Mononuclear cell (primary cell): Measurements from ENCODE around the gene ARID3C. TPM values are rescaled to one million over a fixed set of nuclear protein-coding genes. Genes with fewer than 3 reads are reported as not detected.

ENCODE experiments used
- H3K27me3 ChIP-seq: 2 replicates; pipeline ENCODE4 v1.6.0; 2011; ENCODE audit warnings: low read length, control low read depth; ENCODE audit not compliant: insufficient read depth
- H3K4me1 ChIP-seq: 2 replicates; pipeline ENCODE4 v1.5.1; 2011; ENCODE audit warnings: mild to moderate bottlenecking, low read length, control low read depth; ENCODE audit not compliant: insufficient read depth
- H3K4me3 ChIP-seq: 2 replicates; pipeline ENCODE4 v1.5.1; 2011; ENCODE audit warnings: mild to moderate bottlenecking, low read length, moderate library complexity
- H3K9me3 ChIP-seq: 2 replicates; pipeline ENCODE4 v1.5.1; 2011; ENCODE audit warnings: low read depth, mild to moderate bottlenecking, control low read depth, low read length
- total RNA-seq: library from RNA; depleted of rRNA; stranded (reverse); fragments of >200 nt; gene quantifications from one replicate; pipeline ENCODE4 v1.2.3, GENCODE V29; 2012

Gene ARID3C
- total RNA-seq, 1 donor = not detected

DNA sequence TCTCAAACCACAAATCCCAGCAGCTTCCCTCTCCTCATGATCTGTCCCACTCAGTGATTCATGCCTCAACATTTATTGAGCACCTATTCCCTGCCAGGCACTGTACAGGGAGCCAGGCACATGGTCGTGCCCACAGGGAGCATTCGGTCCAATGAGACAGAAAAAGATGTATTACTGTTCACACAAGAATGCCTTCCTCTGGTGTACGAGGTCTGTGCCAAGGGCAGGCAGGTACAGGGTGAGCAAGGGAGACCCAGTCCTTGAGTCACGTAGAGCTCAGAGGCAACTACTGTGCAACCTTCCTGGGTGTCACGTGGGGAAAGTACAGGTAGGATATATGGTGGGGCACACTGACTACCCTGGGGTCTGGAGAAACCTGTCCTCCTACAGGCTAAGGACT, 43.9 kb downstream of the ARID3C start:
- Histone ChIP-seq H3K4me1 (peaks cover 3% of the 10 kb centered on the region), H3K4me3 (no peak overlapping the region), H3K27me3 (peaks cover 73% of the 10 kb centered on the region), H3K9me3 (no peaks in the 10 kb centered on the region)

DNA sequence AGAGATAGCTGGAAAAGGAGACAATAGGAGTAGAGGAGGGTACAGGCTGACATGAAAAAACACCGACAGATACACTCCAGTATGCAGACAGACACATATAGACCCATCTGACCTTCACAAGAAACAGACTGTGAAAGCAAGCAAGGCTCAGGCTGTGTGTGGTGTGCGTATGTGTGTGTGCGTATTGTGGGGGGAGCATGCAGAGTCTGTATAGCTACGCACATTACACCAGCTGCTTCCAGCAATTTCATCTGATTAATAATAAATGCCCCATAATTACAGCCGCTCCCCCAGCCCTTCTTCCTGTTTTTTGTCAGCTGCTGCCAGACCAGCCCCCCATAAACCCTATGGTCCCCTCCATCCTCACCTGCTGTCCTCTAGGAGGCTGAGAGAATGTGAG, 46.1 kb downstream of the ARID3C start:
- H3K27me3 ChIP-seq = peaks cover 73% of the 10 kb centered on the region
- H3K9me3 ChIP-seq = no peaks in the 10 kb centered on the region
- H3K4me1 ChIP-seq = peaks cover 6% of the 10 kb centered on the region
- H3K4me3 ChIP-seq = no peak overlapping the region

DNA sequence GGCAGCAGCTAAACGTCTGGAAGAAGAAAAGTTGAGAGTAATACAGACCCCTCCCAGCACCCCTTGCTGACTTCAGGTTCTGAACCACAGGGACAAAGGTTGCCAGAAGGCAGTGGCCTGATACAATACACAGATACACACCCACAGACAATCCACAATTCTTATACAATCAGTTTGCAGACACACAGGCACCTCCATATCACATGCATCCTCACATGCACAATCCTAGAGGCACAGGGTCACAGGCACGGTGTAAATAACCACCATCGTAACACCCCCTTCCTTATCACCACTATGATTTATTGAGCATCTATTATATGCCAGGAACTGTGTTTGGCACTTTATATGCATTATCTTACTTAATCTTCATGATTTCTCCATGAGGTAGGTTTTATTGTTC, 47.5 kb downstream of the ARID3C start:
- H3K4me1 ChIP-seq = peaks cover 6% of the 10 kb centered on the region
- H3K4me3 ChIP-seq = no peak overlapping the region
- no peaks in the 10 kb centered on the region for H3K9me3 ChIP-seq
- H3K27me3 ChIP-seq = peaks cover 72% of the 10 kb centered on the region

DNA sequence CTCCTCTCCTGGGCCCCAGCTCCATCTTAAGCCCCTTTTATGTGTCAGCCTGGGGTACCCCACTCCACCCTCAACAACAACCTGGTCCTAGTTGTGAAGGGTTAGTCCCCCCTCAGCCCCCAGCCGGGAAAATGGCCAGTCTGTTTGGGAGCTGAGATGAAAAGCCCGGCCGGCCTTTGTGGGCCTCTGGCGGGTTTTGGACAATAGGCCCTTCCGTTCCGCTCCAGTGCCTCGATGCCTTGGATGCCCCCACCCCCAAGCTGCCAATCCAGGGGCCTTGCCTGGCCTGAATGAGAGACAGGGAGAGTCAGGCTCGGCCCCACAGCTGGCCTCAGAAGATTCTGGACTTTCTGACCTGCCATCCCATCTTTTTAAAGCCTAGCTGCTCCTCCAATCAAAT, 48.5 kb downstream of the ARID3C start:
- Histone ChIP-seq H3K27me3 (peaks cover 71% of the 10 kb centered on the region), H3K9me3 (no peaks in the 10 kb centered on the region)

DNA sequence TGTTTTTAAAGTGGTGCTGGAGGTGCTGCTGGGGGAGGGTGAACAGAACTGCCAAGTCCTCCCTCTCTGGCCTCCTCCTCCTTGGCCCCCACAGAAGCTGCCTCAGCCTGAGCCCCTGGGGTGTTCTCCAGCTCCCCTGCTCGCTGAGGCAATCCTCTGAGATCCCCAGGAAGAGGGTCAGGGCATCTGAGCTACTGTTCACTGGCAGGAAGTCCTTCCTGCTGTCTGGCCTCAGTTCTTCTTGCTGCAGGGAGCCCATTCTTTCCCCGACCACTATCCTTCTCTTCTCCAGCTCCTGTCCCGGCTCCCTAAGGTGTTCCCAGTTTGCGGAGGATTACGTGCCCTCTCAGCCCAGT, 49.1 kb downstream of the ARID3C start:
- Histone ChIP-seq H3K9me3 (no peaks in the 10 kb centered on the region), H3K4me3 (no peak overlapping the region), H3K27me3 (peaks cover 67% of the 10 kb centered on the region), H3K4me1 (peaks cover 6% of the 10 kb centered on the region)

More for the DNA sequence above, 48.5 kb downstream of the ARID3C start:
- Histone ChIP-seq H3K4me3 (no peak overlapping the region), H3K4me1 (peaks cover 6% of the 10 kb centered on the region)

DNA sequence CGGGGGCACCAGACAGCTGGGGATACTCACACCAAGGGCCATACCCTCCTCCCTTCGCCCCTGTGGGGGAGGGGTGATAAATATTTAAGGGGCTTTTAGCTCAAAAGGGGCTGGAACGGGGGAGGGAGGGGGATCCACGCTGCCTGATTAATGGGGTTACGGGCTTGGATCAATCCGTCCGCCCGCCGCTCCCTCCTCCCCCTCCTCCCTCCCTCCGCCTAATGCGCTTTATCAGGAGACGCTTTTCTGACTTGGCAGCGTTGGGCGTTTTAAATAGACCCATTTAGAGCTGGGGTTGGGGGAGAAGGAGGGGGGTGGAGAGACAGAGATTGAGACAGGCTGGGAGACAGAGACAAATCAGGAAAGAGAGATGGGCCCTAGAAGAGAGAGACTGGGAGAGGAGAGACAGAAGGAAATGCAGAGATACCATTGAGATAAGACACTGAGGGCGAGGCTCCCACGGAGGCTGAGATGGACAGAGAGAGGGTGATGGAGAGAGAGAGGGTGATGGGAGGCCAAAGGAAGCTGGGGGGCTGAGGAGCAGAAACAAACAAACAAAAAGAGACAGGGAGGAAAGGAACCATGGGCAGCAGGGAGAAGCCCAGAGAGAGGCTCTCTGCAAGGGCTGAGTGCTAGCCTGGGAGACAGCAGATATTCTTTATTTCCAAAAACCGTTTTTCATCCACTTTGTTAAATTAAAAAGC, 49.6 kb downstream of the ARID3C start:
- Histone ChIP-seq H3K4me1 (peaks cover 6% of the 10 kb centered on the region), H3K9me3 (no peaks in the 10 kb centered on the region), H3K27me3 (peaks cover 63% of the 10 kb centered on the region), H3K4me3 (no peak overlapping the region)

DNA sequence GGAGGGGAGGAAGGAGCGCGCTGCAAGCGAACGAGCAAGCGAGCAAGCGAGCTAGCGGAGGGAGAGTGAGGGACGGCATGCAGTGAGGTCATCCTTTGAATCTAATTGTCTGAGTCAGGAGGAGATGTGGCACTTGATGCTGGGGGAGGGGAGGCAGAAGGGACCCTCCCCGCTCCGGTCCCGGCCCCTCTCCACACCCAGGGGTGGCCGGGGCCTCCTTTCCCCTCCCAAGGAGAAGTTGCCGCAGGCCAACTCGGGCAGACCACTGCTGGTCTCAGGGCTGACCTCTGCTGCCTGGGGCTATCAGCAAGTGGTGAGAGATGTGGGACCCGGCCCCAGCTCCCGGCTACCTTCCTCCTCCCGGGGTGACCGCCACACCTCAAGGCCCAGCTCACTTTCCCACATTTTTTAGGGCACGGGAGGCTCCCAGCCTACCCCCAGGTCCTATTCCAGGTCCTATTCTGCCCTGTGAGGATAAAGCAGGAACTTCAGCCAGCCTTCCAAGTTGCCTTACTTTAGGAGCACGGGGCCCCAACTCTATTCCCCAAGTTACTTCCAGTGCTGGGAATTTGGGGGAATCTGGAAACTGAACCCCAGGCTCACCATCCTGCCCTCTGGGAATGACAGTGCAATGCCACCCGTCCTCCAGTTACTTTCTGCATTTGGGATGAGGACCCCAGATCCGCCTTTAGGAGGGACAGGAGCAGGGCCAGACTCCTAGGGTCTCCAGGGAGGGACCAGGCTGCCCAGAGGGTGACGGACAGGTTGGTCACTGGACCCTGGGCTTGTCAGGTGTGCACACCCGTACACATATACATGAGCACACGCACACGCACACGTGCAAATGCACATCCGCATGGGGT, 50.4 kb downstream of the ARID3C start:
- H3K4me1 ChIP-seq = peaks cover 6% of the 10 kb centered on the region
- H3K9me3 ChIP-seq = no peaks in the 10 kb centered on the region
- peaks cover 60% of the 10 kb centered on the region for H3K27me3 ChIP-seq
- H3K4me3 ChIP-seq = no peak overlapping the region

DNA sequence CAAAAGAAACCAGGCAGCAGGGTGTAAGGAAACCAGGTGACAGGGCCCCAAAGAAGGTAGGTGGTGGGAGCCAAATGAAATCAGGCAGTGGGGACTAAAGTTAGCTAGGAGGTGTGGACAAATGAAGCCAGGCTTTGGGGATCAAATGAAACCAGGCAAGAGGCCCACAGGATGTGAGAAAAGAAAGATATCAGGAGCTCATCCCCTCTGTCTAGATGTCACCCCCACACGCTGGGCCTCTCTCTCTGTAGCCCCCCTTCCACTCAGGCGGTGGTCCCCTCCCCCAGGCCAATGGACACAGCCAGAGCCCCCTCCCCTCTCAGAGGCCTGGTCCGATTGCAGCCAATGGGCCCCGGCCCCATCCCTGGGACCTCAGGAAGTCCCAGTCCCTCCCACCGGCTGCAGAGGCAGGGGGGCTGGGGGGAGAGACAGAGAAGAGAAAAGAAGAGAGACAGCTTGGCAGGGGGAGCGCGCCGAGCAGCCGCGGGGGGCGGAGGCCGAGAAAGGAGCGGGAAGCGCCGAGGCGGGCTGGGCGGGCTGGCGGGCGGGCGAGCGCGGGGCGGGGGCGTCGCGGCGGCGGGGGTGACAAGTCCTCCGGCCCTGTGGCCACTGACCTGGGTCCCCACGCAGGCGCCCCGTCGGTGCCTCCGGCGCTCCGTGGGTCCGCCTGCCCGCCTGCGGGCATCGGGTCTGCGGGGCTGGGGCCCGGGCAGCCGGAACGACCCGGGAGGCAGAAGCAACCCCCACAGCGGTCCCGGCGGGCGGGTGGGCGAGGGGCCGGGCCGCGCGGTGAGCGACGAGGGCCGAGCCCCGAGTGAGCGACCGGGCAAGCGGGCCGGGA, 51.2 kb downstream of the ARID3C start:
- Histone ChIP-seq H3K9me3 (no peaks in the 10 kb centered on the region), H3K27me3 (peaks cover 57% of the 10 kb centered on the region), H3K4me1 (peaks cover 6% of the 10 kb centered on the region), H3K4me3 (no peak overlapping the region)

DNA sequence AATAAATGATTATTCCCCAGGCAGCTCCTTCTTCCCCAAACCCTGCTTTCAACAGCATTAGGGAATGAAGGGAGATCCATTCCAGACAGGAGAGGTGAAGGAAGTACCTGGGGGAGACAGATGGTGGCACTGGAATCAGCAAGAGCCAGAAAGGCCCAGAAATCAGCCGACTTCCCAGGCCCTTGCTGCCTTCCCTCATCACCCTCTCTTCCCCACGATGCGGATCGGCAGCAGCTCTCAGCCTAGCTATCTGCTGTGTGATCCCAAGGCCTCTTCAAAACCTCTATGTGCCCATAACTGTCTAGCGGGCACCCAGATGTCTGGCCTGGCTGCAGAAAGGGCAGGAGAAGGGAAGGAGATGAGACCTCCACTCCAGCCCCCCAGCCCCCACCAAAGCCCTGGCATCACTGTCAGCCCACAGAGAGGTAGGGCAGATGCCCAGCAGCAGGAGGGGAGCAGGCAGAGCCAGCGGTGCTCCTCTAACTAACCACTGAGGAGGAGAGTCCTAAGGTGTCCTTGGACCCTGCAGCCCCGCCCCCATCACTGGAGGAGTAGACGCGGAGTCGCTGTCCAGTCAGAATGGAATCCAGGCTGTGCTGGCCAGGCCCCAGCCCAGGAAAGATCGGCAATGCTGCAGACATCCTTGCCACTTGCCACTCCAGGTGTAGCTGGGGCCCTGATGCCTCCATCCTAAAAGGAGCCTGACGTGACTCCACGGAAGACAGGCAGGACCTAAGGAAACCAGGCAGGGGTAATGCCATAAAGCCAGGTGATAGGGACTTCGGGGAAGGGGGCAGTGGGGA, 52.1 kb downstream of the ARID3C start:
- H3K4me3 ChIP-seq = no peak overlapping the region
- peaks cover 52% of the 10 kb centered on the region for H3K27me3 ChIP-seq
- peaks cover 6% of the 10 kb centered on the region for H3K4me1 ChIP-seq

DNA sequence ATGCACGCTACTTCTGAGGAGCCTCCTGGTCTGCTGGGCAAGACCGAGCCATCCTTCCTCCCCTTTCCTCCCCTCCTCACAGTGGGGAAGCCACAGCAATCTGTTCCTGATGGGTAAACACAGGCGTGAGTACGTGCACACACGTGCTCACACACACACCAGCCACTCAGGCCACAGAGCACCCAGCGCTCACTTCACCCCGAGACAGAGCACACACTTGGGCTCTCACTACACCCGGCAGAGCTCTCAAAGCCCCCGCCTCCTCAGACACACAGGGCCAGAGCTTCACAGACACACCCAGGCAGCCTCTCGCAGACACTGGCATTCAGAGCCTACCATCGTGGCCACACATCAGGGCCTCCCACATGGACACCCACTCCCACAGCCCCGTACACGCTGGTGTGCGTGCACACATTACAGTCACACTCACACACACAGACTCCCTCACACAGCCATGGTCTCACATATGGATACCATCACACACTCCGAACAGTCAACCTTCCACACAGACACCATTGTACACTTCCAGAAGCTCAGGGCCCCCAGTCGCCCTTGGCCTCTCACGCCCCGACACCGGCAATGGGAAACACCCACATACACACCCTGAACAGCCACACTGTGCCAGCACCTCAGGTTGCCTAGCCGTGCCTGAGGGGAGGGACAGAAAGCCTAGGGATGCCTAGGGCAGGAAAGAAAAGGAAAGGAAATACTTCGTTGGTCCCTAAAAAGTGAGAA, 52.8 kb downstream of the ARID3C start:
- Histone ChIP-seq H3K4me3 (no peak overlapping the region), H3K4me1 (peaks cover 6% of the 10 kb centered on the region), H3K9me3 (no peaks in the 10 kb centered on the region), H3K27me3 (peaks cover 45% of the 10 kb centered on the region)

More for the DNA sequence above, 52.1 kb downstream of the ARID3C start:
- no peaks in the 10 kb centered on the region for H3K9me3 ChIP-seq

DNA sequence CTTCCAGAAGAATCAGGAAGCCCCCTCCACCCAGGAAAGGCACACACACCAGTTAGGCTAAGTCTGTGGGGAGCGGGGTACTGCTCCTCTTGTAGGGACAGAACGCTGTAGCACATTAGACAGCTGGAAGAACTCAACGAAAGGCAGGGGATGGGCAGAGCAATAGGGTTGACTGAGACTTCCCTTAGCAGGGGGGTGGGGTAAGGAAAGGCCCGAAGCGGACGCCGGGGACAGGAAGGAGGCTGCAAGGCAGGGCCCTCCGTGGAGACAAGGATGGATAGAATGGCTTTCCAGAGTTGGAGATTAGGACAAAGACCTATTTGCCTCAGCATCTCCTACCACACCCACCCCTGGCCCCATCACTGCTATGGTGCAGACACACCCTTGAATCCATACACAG, 53.6 kb downstream of the ARID3C start:
- peaks cover 6% of the 10 kb centered on the region for H3K4me1 ChIP-seq
- H3K9me3 ChIP-seq = no peaks in the 10 kb centered on the region
- no peak overlapping the region for H3K4me3 ChIP-seq
- peaks cover 37% of the 10 kb centered on the region for H3K27me3 ChIP-seq

DNA sequence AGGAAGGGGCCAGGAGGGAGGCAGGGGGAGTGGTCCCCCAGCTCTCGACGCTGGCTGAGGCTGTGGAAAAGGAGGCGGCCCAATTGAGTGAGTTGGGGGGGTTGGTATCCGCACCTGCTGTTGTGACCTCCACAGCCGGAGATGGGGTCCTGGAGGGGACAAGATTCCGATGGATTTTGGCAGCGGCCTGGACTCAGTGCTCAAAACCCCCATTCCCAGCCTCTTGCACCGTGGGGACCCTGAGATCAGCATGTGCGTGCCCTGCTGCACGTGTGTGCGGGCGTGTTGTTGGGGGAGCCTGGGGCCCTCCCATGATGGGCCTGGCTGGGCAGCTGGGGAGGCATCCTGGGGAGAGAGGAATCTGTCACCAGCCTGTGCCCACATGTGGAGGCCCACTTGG, 54.3 kb downstream of the ARID3C start:
- H3K27me3 ChIP-seq = peaks cover 30% of the 10 kb centered on the region

DNA sequence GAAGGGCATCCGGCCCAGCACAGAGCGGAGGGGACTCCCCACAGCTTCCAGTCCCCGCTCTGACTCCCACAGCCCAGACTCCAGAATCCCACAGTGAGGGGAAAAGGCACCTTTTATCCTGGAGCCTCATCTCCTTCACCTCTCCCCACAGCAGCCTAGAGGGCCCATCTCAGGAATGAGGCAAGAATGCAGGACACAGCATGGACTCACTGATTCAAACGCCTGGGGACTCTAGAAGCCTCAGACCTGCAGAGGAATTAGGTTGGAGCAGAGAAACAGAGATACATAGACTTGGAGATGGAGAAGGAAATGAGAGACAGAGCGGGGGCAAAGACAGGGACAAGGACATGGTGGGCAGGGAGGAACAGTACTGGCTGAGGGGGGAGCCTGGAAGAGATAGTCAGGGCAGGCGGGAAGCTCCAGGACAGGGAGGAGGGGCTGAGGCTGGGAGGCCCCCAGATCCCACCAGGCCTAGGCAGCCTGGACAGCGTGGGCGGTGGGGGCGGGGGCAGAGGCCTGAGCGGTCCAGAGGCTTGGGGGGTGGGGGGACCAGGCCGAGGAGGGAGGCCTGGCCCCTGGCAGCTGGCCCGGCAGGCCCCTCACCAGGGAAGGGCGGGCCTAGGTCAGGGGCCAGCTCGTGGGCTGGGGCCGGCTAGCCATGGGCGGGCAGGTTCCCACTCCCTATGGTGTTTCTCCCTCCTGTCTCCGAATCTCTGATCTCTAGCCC, 55.1 kb downstream of the ARID3C start:
- no peak overlapping the region for H3K4me3 ChIP-seq
- peaks cover 6% of the 10 kb centered on the region for H3K4me1 ChIP-seq
- H3K27me3 ChIP-seq = peaks cover 25% of the 10 kb centered on the region
- no peaks in the 10 kb centered on the region for H3K9me3 ChIP-seq

More for the DNA sequence above, 54.3 kb downstream of the ARID3C start:
- Histone ChIP-seq H3K9me3 (no peaks in the 10 kb centered on the region), H3K4me3 (no peak overlapping the region), H3K4me1 (peaks cover 6% of the 10 kb centered on the region)
